SK-N-SH (cell line): ENCODE results near the gene ARMH3. TPM values are rescaled to one million over a fixed set of nuclear protein-coding genes. Genes with fewer than 3 reads are reported as not detected.

ENCODE experiments used
- CTCF ChIA-PET: fragments of 300-600, 350-600 bp; formaldehyde crosslinking; extraction: SDS; loops from one replicate; lab custom pipeline; 2021; lab: Yijun Ruan, JAX
- POLR2A ChIA-PET: fragments of 350-600 bp; sonication (Branson Sonifier 250); formaldehyde crosslinking; extraction: SDS; loops from one replicate; lab custom pipeline; 2020; ENCODE audit warnings: antibody characterized with exemption, inconsistent platforms; lab: Yijun Ruan, JAX
- DNase-seq: peaks from one replicate; pipeline ENCODE4 v3.0.0; 2012
- H2AFZ ChIP-seq: fragments of 200-600 bp; sonication (generic); 2 replicates; pipeline ENCODE4 v1.8.1; 2016; ENCODE audit warnings: antibody characterized with exemption, mild to moderate bottlenecking, low read depth
- H3F3A ChIP-seq: fragments of 200-600 bp; sonication (generic); replicated peaks from 2 replicates; pipeline ENCODE3; 2016; ENCODE audit warnings: antibody characterized with exemption, mild to moderate bottlenecking; ENCODE audit not compliant: insufficient read depth
- H3K27ac ChIP-seq, 2 experiments: fragments of 200-500 bp in 1 of 2; fragments of 200-600 bp in 1 of 2; sonication (Bioruptor generic) in 1 of 2; sonication (generic), shearing (Covaris generic) in 1 of 2; 2 replicates each; pipeline versions ENCODE4 v1.5.1 to v1.6.1; 2014 to 2016; ENCODE audit warnings: low read depth in 2 of 2, inconsistent platforms in 1 of 2, low read length in 1 of 2, mild to moderate bottlenecking in 1 of 2, mixed read lengths in 1 of 2
- H3K27me3 ChIP-seq: fragments of 200-600 bp; sonication (generic), shearing (Covaris generic); 2 replicates; pipeline ENCODE4 v1.6.1; 2016; ENCODE audit warnings: mixed run types; ENCODE audit not compliant: insufficient read depth
- H3K36me3 ChIP-seq, 2 experiments: fragments of 200-500 bp in 1 of 2; fragments of 200-600 bp in 1 of 2; sonication (Bioruptor generic) in 1 of 2; sonication (generic) in 1 of 2; replicated peaks in 1 of 2; 2 replicates each; pipeline versions ENCODE3 to v1.5.1; 2014 to 2016; ENCODE audit warnings: low read length in 1 of 2, mild to moderate bottlenecking in 1 of 2; ENCODE audit not compliant: insufficient read depth in 2 of 2, control insufficient read depth in 1 of 2
- H3K4me1 ChIP-seq, 2 experiments: fragments of 200-500 bp in 1 of 2; fragments of 200-600 bp in 1 of 2; sonication (Bioruptor generic) in 1 of 2; sonication (generic), shearing (Covaris generic) in 1 of 2; 2 replicates each; pipeline versions ENCODE4 v1.5.1 to v1.6.1; 2014 to 2016; ENCODE audit warnings: low read depth in 1 of 2, low read length in 1 of 2, mixed run types in 1 of 2; ENCODE audit not compliant: insufficient read depth in 2 of 2, control insufficient read depth in 1 of 2
- H3K4me2 ChIP-seq: fragments of 200-600 bp; sonication (generic), shearing (Covaris generic); 2 replicates; pipeline ENCODE4 v1.6.1; 2017; ENCODE audit warnings: mixed run types
- H3K4me3 ChIP-seq, 2 experiments: fragments of 200-500 bp in 1 of 2; fragments of 200-600 bp in 1 of 2; sonication (Bioruptor generic) in 1 of 2; sonication (generic), shearing (Covaris generic) in 1 of 2; 2 replicates each; pipeline versions ENCODE4 v1.5.1 to v1.8.1; 2014 to 2016; ENCODE audit warnings: low read depth in 2 of 2, inconsistent platforms in 1 of 2, low read length in 1 of 2, mild to moderate bottlenecking in 1 of 2, mixed read lengths in 1 of 2, moderate library complexity in 1 of 2
- H3K79me2 ChIP-seq: fragments of 200-600 bp; sonication (generic); 2 replicates; pipeline ENCODE4 v1.8.1; 2017; ENCODE audit warnings: mild to moderate bottlenecking; ENCODE audit not compliant: insufficient read depth
- H3K9ac ChIP-seq: fragments of 200-600 bp; sonication (generic); 2 replicates; pipeline ENCODE4 v1.6.1; 2017; ENCODE audit warnings: mixed run types
- H3K9me2 ChIP-seq: fragments of 200-600 bp; sonication (generic); 2 replicates; pipeline ENCODE4 v1.6.1; 2017; ENCODE audit warnings: mixed run types
- H3K9me3 ChIP-seq: fragments of 200-600 bp; sonication (generic); 2 replicates; pipeline ENCODE4 v1.6.1; 2017; ENCODE audit warnings: mixed run types, mild to moderate bottlenecking, moderate library complexity
- H4K20me1 ChIP-seq: fragments of 200-600 bp; sonication (generic); 2 replicates; pipeline ENCODE4 v1.6.1; 2017; ENCODE audit warnings: mild to moderate bottlenecking, mixed run types; ENCODE audit not compliant: insufficient read depth
- CHD2 ChIP-seq: fragments of 150-350 bp; IDR thresholded peaks from 2 replicates; pipeline ENCODE4 v1.6.1; 2018; ENCODE audit warnings: low read length; ENCODE audit not compliant: partially characterized antibody
- CTCF ChIP-seq: fragments of 200-600 bp; sonication (generic); IDR thresholded peaks from 2 replicates; pipeline ENCODE4 v1.6.1; 2017; ENCODE audit warnings: antibody characterized with exemption, mild to moderate bottlenecking, moderate library complexity
- ELF1 ChIP-seq: IDR thresholded peaks from 2 replicates; pipeline ENCODE4 v1.4.0; 2012
- EZH2phosphoT487 ChIP-seq: fragments of 200-600 bp; sonication (generic); IDR thresholded peaks from 2 replicates; pipeline ENCODE4 v1.6.1; 2017; ENCODE audit warnings: low read depth, mixed run types, mild to moderate bottlenecking, antibody characterized with exemption, moderate library complexity, borderline replicate concordance
- FOXJ3 ChIP-seq: sonication (generic); formaldehyde crosslinking; IDR thresholded peaks from 2 replicates; pipeline ENCODE4 v1.5.1; 2020; ENCODE audit warnings: mild to moderate bottlenecking, missing genetic modification reagents
- GATA2 ChIP-seq: sonication (generic); formaldehyde crosslinking; IDR thresholded peaks from 2 replicates; pipeline ENCODE4 v1.5.0; 2020; ENCODE audit warnings: mild to moderate bottlenecking, missing genetic modification reagents
- NRF1 ChIP-seq: IDR thresholded peaks from 2 replicates; pipeline ENCODE4 v1.6.1; 2012; ENCODE audit warnings: low read depth, mild to moderate bottlenecking, low read length
- POLR2AphosphoS5 ChIP-seq: IDR thresholded peaks from 2 replicates; pipeline ENCODE4 v1.6.1; 2012; ENCODE audit warnings: low read depth, low read length
- REST ChIP-seq: IDR thresholded peaks from 2 replicates; pipeline ENCODE4 v1.6.1; 2012; ENCODE audit warnings: mild to moderate bottlenecking, low read depth, low read length, moderate library complexity
- TAF1 ChIP-seq: IDR thresholded peaks from 2 replicates; pipeline ENCODE4 v1.6.1; 2012; ENCODE audit warnings: low read depth, mild to moderate bottlenecking, low read length, moderate library complexity, borderline replicate concordance
- USF1 ChIP-seq: IDR thresholded peaks from 2 replicates; pipeline ENCODE4 v1.4.0; 2012; ENCODE audit warnings: low read depth, borderline replicate concordance
- WGBS: methylation state at CpG from one replicate; pipeline ENCODE4 v1.1.6; 2017; ENCODE audit warnings: low lambda C conversion rate; 5-methylcytosine and 5-hydroxymethylcytosine counted together
- polyA plus RNA-seq, 3 experiments: library from polyadenylated mRNA; depleted of rRNA; stranded (reverse); fragments of >200 nt; gene quantifications; 2 replicates each; pipeline ENCODE4 v1.2.3, GENCODE V29; 2012

ARMH3 gene
- polyA plus RNA-seq, 1 of the 3 experiments (the other 2 are of a cell fraction) = 12.1 TPM

- TF ChIP-seq TAF1 = no peak
- TF ChIP-seq GATA2 = no peak
- TF ChIP-seq CTCF = no peak
- TF ChIP-seq EZH2phosphoT487 = no peak
- TF ChIP-seq, all 33 proteins: peak for 0
These were observed 218.2 kb downstream of the ARMH3 start (continued) for GRCh38 chr10:101837748-101838147.

DNA sequence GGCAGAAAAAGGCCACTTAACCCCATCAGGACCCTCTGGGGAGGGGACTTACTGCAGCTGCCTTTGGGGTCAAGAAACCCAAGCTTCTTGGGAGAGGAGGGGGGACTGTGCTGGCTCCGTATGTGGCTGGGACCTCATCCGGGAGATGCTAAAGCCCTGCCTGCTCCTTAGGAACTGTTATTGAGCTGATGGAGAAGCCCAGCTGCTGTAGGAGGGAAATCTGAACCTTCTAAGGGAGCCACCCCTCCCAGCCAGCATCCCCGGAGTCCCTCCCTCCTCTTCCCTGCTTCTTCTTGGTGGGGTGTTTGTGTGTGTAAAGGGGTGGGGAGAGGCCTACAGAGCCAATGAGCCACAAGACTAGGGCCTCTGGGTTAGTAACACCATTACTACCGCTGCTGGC is 220.6 kb downstream of the ARMH3 start:
- DNase-seq = no peak
- ChIA-PET CTCF (interaction anchor here (0.6 to 13.4 kb wide), 31 partner anchors 9 to 622 kb away, joined by 3 to 301 read pairs (median 3); partner anchors contain the start of gene OGA), POLR2A (no interaction called here)
- no peaks in the 10 kb centered on the region for H3K79me2 ChIP-seq
- H3K27me3 ChIP-seq = no peaks in the 10 kb centered on the region
- no peak overlapping the region for H3K9ac ChIP-seq
- no peak overlapping the region for H2AFZ ChIP-seq
- H4K20me1 ChIP-seq = 0 out of 2 replicates have a peak, but pooled peaks cover 4% of the 10 kb centered on the region
- H3K9me2 ChIP-seq = no peaks in the 10 kb centered on the region
- no peak for TF ChIP-seq ELF1
- TF ChIP-seq CHD2 = no peak
- no peak for TF ChIP-seq POLR2AphosphoS5
- TF ChIP-seq USF1 = no peak
- no peak for TF ChIP-seq FOXJ3 (CRISPR knock-in tag)
- no peak for TF ChIP-seq REST
- no peak for TF ChIP-seq NRF1
- peaks cover 14 to 28% of the 10 kb centered on the region in 2 experiments; a peak in 3 of 4 replicates for H3K4me1 ChIP-seq
- H3K4me3 ChIP-seq = no peak overlapping the region; a peak in 1 of 4 replicates
- WGBS = 90% methylated on average over 4 of the region's 4 CpGs
- H3K27ac ChIP-seq = no peak overlapping the region
- H3K36me3 ChIP-seq = no peaks in the 10 kb centered on the region
- no peak overlapping the region for H3K4me2 ChIP-seq
- H3F3A ChIP-seq = peaks cover 4% of the 10 kb centered on the region
- H3K9me3 ChIP-seq = no peaks in the 10 kb centered on the region
